Activated naive CD8-positive, alpha-beta T cell treated with anti-CD3 and anti-CD28 coated beads, Interleukin-2, amount 50 U/mL, for 24 hours (primary cell): Measurements from ENCODE around the gene EIF2B2.
A peak's percentile ranks its signal among the peaks of the same experiment; 100 is the strongest.

Experiments used
- ATAC-seq: fragments of 150-1000 bp; cut with Tn5 transposase; one replicate; pipeline ENCODE4 v1.10.0; 2021
- DNase-seq: peaks from one replicate; pipeline ENCODE4 v3.0.0; 2021
- H3K27ac Mint-ChIP-seq: one replicate; pipeline ENCODE4 v1.8.0; 2021; ENCODE audit warnings: mild to moderate bottlenecking, mixed read lengths
- H3K27me3 Mint-ChIP-seq: one replicate; pipeline ENCODE4 v1.8.0; 2021; ENCODE audit warnings: mixed read lengths
- H3K36me3 Mint-ChIP-seq: one replicate; pipeline ENCODE4 v1.8.0; 2021; ENCODE audit warnings: low read depth, mixed read lengths
- H3K4me1 Mint-ChIP-seq: one replicate; pipeline ENCODE4 v1.8.0; 2021; ENCODE audit warnings: mixed read lengths
- H3K4me3 Mint-ChIP-seq: one replicate; pipeline ENCODE4 v1.8.0; 2021; ENCODE audit warnings: mild to moderate bottlenecking, moderate library complexity, mixed read lengths
- H3K9me3 Mint-ChIP-seq: one replicate; pipeline ENCODE4 v1.8.0; 2021; ENCODE audit warnings: mixed read lengths

Gene EIF2B2

DNA sequence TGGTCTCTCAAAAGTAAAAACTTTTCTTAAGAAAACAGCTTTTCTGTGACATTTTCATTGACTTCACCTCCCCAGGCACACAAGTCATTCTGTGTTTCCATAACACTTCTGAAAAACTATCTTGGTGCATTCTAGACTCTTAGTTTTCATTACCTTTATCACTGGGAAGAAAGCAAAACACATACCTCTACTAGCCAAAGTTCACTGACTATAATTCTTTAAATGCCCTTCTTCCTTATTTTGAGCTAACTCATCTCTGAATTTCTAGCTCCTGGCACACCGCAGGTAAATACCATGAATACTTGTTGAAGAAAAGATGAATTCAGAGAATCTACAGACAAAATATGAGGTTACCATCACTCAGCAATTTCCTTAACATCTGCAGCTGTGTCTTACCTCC, 27.4 kb downstream of the EIF2B2 start:
- no peaks in the 10 kb centered on the region for H3K27me3 Mint-ChIP-seq
- H3K4me1 Mint-ChIP-seq, result no peaks in the 10 kb centered on the region
- H3K4me3 Mint-ChIP-seq, result no peak overlapping the region
- DNase-seq, result no peak
- no peaks in the 10 kb centered on the region for H3K9me3 Mint-ChIP-seq
- H3K27ac Mint-ChIP-seq, result no peak overlapping the region
- H3K36me3 Mint-ChIP-seq, result peaks cover 31% of the 10 kb centered on the region
- no peak for ATAC-seq

DNA sequence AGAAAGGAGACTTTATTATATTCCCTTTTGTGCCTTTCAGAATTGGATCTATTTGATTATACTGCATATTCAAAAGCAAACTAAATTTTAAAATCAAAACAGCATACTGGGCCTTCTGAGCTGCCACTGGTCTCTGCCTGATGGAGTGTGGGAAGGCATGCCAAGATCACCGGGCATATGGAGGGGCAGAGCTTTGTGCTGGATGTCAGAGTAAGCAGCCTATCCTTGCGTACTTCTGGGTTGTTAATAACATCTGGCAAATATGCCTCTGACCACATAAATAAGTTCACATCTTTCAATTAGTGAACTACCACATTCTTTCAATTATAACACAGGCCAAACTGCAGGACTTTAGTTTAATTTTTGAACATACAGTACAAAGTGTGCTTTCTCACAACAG, 30.2 kb downstream of the EIF2B2 start:
- Mint-ChIP-seq H3K4me3 (no peak overlapping the region), H3K27me3 (no peaks in the 10 kb centered on the region), H3K4me1 (no peaks in the 10 kb centered on the region), H3K9me3 (no peaks in the 10 kb centered on the region), H3K27ac (no peak overlapping the region), H3K36me3 (peaks cover 40% of the 10 kb centered on the region)
- DNase-seq (no peak), ATAC-seq (no peak)

DNA sequence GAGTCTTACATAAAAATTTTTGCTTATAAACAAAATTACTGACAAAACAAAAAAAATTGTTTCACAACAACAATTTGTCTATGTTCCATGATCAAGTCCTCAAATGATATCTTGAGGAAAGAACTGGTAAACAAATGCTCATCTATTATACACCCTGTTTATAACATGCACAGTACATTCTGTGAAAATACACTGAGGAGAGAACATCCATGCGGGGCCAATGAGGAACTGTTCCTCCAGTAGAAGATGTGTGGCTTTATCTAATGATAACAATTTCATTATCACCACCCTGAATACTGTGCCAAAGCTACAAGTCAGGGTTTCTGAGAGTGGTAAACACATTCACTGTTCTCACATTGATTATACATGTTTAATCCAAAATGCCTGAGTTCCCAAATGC, 37.8 kb downstream of the EIF2B2 start:
- Mint-ChIP-seq H3K4me3 (no peak overlapping the region), H3K4me1 (peaks cover 13% of the 10 kb centered on the region), H3K27me3 (no peaks in the 10 kb centered on the region), H3K27ac (no peak overlapping the region), H3K9me3 (no peaks in the 10 kb centered on the region), H3K36me3 (peaks cover 36% of the 10 kb centered on the region)
- ATAC-seq (no peak), DNase-seq (no peak)

DNA sequence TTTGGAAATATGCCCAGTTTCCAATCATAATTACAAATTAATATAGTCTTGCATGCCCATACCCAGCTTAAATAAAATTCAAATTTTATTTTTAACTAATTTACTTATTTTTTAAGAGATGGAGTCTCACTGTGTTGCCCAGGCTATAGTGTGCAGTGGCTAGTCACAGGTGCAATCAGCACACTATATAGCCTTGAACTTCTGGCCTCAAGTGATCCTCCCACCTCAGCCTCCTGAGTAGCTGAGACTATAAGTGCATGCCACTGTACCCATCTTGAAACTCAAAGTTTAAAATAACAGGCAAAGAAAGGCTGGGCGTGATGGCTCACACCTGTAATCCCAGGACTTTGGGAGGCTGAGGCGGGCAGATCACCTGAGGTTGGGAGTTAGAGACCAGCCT, 38.2 kb downstream of the EIF2B2 start:
- ATAC-seq (no peak), DNase-seq (no peak)
- peaks cover 16% of the 10 kb centered on the region for H3K4me1 Mint-ChIP-seq
- H3K36me3 Mint-ChIP-seq, result peaks cover 35% of the 10 kb centered on the region
- no peaks in the 10 kb centered on the region for H3K27me3 Mint-ChIP-seq
- no peaks in the 10 kb centered on the region for H3K9me3 Mint-ChIP-seq
- H3K27ac Mint-ChIP-seq, result no peak overlapping the region
- H3K4me3 Mint-ChIP-seq, result no peak overlapping the region

DNA sequence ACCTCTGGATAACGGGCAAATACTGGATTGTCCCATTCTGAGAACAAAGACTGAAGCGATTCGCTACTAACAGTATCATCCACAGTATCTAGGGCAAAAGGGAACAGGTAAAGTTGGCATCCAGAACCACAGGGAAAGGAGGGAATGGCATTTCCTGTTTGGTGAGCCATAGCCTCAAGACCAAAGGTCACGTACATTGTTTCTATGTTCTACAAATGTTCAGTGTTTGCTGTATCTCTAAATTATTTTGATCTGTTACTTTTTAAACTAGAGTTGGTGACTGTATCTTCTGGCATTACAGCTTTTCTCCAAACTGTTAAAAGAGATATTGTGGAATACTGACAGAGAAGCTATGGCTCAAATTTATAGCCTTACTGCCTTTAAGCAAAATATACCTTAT, 38.9 kb downstream of the EIF2B2 start:
- no peak for ATAC-seq
- no peaks in the 10 kb centered on the region for H3K27me3 Mint-ChIP-seq
- no peak overlapping the region for H3K27ac Mint-ChIP-seq
- DNase-seq, result no peak
- peaks cover 22% of the 10 kb centered on the region for H3K4me1 Mint-ChIP-seq
- H3K36me3 Mint-ChIP-seq, result peaks cover 37% of the 10 kb centered on the region
- H3K4me3 Mint-ChIP-seq, result no peak overlapping the region
- no peaks in the 10 kb centered on the region for H3K9me3 Mint-ChIP-seq

DNA sequence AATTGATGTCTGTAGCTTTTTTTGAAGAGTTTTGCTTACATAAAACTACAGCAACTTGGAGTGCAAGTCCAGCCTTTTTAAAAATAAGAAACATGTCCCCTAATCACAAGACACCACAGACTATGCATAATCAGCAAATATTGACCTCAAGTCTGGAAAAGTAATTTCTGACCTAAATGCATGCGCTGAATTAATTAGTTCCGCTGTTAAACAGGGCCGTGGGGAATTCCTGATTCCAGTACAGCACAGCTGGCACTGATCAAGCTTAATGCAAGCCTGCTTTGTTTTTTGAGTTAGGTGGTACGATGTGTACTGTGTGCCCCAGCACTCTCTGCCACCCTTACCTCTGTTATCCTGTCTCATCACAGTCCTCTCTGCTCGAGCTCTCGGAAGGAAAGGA, 39.3 kb downstream of the EIF2B2 start:
- Mint-ChIP-seq H3K27ac (no peak overlapping the region), H3K36me3 (peaks cover 37% of the 10 kb centered on the region), H3K9me3 (no peaks in the 10 kb centered on the region), H3K27me3 (no peaks in the 10 kb centered on the region), H3K4me1 (peaks cover 26% of the 10 kb centered on the region), H3K4me3 (no peak overlapping the region)
- no peak for DNase-seq
- ATAC-seq, result no peak

DNA sequence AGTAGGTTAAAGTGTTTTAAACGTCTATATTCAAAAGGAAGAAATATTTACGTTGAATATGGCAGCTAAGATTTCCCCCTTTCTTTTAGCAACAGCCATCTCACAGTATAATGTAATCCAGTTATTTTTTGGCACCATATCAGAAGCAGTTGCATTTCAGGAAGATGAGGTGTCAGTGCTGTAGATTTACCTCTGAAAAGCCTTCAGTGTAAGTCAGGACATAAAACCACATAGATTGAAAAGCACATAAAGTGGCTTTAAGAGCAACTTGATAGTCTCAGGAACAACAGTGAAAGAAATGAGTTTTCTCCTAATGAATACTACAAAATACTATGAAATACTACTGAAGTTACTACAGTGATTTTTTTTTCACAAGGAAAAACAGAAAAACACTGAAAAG, 41.6 kb downstream of the EIF2B2 start:
- H3K9me3 Mint-ChIP-seq, result no peaks in the 10 kb centered on the region
- peaks cover 42% of the 10 kb centered on the region for H3K36me3 Mint-ChIP-seq
- ATAC-seq (no peak), DNase-seq (no peak)
- no peak overlapping the region for H3K4me3 Mint-ChIP-seq
- H3K27ac Mint-ChIP-seq, result no peak overlapping the region
- H3K27me3 Mint-ChIP-seq, result no peaks in the 10 kb centered on the region
- peaks cover 38% of the 10 kb centered on the region for H3K4me1 Mint-ChIP-seq

DNA sequence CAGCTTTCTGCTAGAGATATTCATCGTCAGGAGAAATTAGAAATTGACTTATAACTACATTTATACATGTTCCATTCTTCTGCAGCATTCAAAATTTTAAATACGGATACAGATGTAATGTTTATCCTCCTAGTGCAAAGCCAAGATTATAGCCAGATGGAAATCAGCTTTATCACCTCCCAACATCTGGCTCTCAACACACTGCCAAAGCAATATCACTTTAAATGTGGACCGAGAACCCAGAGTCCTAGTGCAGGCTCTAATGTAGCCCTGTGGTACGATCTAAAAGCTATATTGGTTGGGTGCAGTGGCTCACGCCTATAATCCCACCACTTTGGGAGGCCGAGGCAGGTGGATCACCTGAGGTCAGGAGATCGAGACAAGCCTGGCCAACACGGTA, 42.0 kb downstream of the EIF2B2 start:
- DNase-seq (no peak), ATAC-seq (no peak)
- Mint-ChIP-seq H3K4me3 (no peak overlapping the region), H3K27ac (no peak overlapping the region), H3K27me3 (no peaks in the 10 kb centered on the region), H3K9me3 (no peaks in the 10 kb centered on the region), H3K4me1 (peaks cover 43% of the 10 kb centered on the region), H3K36me3 (peaks cover 47% of the 10 kb centered on the region)

DNA sequence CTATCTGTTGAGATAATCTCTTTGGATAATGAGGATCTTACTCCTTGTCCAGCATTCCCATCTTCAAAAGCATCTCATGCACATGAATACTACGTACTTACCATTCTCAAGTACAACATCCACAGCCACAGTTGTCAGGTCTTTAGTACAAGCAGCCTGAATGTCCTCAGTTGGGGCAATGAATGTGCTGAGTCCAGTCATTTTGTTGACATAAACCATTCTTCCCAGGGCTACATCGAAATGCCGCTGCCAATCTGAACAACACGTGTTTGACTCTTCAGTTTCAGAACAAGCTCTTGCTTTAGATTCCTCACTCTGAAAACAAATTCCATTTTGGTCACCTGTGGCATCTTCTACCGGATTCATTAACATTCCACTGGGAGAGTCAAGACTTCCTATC, 43.6 kb downstream of the EIF2B2 start:
- H3K27me3 Mint-ChIP-seq, result peaks cover under 1% of the 10 kb centered on the region
- H3K4me1 Mint-ChIP-seq, result peaks cover 54% of the 10 kb centered on the region
- no peak overlapping the region for H3K27ac Mint-ChIP-seq
- DNase-seq, result no peak
- ATAC-seq, result no peak
- no peaks in the 10 kb centered on the region for H3K9me3 Mint-ChIP-seq
- H3K4me3 Mint-ChIP-seq, result no peak overlapping the region
- H3K36me3 Mint-ChIP-seq, result peaks cover 45% of the 10 kb centered on the region

DNA sequence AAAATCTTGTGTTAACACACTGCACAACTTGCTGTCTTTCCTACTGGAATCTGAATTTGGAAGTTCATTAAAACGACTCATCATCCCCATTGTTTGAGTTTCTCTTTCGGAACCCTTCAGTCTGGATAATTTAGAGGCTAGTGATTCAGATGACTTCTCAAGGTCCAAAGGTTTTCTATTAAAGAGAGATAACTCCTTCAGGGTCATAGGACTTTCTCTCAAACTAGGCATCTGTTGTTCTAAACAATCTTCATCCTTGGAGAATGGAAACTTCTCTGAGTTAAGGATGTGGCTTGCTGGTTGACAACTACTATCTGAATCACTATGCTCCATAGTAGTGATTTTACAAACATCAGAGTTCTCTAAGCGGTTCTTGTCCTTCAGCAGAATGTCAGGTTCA, 44.2 kb downstream of the EIF2B2 start:
- DNase-seq (no peak), ATAC-seq (peak; percentile 72)
- Mint-ChIP-seq H3K4me3 (no peak overlapping the region), H3K27me3 (peaks cover 4% of the 10 kb centered on the region), H3K27ac (no peak overlapping the region), H3K9me3 (no peaks in the 10 kb centered on the region), H3K4me1 (peaks cover 58% of the 10 kb centered on the region), H3K36me3 (peaks cover 47% of the 10 kb centered on the region)

DNA sequence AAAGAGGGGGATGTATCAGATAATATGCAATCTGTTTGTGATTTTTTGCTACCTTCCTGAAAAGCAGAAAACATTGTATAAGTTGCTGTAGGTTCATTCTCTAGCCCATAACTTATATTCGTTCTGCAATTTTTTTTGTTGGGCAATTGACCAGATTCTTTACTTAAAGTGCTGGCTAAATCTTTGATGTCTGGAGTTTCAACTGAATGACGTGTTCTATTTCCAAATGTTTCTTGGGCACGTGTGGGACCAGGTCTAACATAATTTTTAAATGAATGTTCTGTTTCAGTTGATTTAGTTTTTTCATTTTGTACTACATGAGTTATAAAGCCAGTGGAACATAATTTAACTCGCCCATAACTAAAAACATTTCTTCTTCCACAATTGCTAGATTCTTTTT, 44.8 kb downstream of the EIF2B2 start:
- no peak overlapping the region for H3K4me3 Mint-ChIP-seq
- no peak for DNase-seq
- H3K4me1 Mint-ChIP-seq, result peaks cover 58% of the 10 kb centered on the region
- H3K27me3 Mint-ChIP-seq, result peaks cover 4% of the 10 kb centered on the region
- H3K36me3 Mint-ChIP-seq, result peaks cover 42% of the 10 kb centered on the region
- no peak for ATAC-seq
- H3K9me3 Mint-ChIP-seq, result no peaks in the 10 kb centered on the region
- no peak overlapping the region for H3K27ac Mint-ChIP-seq

DNA sequence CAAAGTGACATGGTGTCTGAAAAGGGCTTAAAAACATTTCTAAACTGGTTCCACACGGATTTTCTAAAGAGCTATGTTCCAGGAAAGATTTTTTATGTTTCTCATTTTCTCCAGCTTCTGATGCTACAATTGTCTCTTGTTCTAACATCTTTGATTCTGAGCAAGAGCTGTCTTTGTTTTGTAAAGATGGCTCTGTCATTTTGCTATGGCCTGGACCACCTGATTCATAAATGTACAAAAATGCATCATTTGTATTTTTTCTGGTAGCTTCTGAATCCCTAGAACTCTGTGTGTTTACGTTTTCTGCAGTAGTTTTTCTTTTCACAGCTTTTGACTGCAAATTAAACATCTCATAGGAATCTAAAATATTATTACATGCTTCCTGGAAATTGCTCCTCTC, 45.4 kb downstream of the EIF2B2 start:
- H3K27me3 Mint-ChIP-seq, result peaks cover 4% of the 10 kb centered on the region
- ATAC-seq (no peak), DNase-seq (no peak)
- H3K9me3 Mint-ChIP-seq, result no peaks in the 10 kb centered on the region
- H3K36me3 Mint-ChIP-seq, result peaks cover 43% of the 10 kb centered on the region
- peaks cover 64% of the 10 kb centered on the region for H3K4me1 Mint-ChIP-seq
- no peak overlapping the region for H3K4me3 Mint-ChIP-seq
- no peak overlapping the region for H3K27ac Mint-ChIP-seq

DNA sequence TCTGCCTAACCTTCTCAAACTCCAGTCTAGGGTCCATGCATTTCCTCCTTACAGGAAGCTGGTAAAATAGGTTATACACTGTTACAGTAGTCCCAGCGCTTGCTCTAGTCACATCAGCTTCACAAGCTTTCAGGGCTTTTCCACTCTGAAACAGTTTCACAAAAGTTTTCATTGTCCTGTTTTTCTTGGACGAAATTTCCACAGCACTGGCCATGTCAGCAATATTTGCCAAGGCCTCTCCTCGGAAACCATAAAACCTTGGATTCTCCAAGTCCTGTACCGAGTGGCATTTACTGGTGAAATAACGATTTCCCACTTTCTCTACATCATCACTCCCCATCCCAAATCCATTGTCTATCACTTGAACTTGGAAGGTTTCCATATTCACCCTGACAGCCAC, 46.4 kb downstream of the EIF2B2 start:
- ATAC-seq (no peak), DNase-seq (no peak)
- H3K4me3 Mint-ChIP-seq, result no peak overlapping the region
- peaks cover 48% of the 10 kb centered on the region for H3K36me3 Mint-ChIP-seq
- no peak overlapping the region for H3K27ac Mint-ChIP-seq
- H3K9me3 Mint-ChIP-seq, result no peaks in the 10 kb centered on the region
- peaks cover 66% of the 10 kb centered on the region for H3K4me1 Mint-ChIP-seq
- H3K27me3 Mint-ChIP-seq, result peaks cover 4% of the 10 kb centered on the region

DNA sequence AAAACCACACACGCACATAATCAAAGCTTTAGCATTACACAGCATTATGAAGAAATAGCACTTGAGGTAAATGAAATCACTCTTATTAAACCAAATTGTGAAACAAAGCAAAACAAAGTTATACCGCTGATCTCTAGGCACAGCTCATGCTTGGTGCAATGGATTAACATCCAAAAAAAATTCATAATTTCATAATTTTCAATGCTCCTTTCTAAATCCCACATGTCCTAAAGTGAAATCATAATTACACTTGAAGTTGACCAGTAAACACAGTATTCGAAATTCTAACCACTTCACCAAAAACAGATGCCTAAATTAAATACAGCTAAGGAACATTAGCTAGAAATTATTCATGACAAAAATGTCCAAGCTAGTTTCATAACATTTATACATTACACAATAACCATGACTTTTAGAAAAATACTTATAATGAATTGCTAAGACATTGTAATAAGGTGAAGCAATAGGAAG, 47.0 kb downstream of the EIF2B2 start:
- Mint-ChIP-seq H3K9me3 (no peaks in the 10 kb centered on the region), H3K36me3 (peaks cover 50% of the 10 kb centered on the region), H3K27ac (peak overlapping the region; percentile 36), H3K4me1 (peaks cover 61% of the 10 kb centered on the region), H3K27me3 (peaks cover 4% of the 10 kb centered on the region), H3K4me3 (peak overlapping the region; percentile 87)
- no peak for ATAC-seq
- DNase-seq, result no peak

DNA sequence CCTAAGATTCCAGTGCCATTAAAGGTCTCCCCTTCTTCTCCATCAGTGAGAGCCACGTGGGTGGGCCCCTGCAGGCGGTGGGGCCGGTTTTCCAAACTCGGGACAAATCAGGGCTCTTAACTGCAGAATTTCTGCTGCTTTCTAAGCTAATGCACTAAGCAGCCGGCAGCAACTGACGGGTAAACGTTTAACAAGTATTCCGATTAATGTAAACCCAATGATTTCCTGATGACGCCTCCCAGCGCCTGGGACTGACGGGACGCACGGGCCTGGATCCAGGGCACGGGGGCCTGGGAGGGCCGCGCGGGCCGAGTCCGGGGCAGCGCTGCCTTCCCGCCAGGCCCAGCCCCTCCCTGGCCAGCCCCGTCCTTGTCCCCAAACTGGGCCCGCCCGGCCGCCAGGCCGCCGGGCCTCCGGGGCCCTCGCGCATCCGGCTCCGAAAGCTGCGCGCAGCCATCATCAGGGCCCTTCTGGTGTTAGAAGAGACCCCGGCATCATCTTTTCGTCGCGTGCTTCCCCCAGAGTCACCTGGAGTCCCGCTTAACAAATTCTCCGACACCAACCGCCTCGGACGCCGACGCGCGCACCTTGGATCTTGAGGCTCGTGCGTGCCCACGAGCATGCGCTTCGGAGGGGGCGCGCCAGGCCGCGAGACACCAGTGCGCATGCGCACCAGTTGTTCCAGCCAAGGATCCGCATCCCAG, 48.3 kb downstream of the EIF2B2 start, which contains the start of gene MLH3:
TSS of gene MLH3 (minus strand) at position 616 of the 704 bp plus-strand sequence. CDS start 1,812 bp downstream, outside the sequence.
- no peaks in the 10 kb centered on the region for H3K9me3 Mint-ChIP-seq
- H3K36me3 Mint-ChIP-seq, result peaks cover 56% of the 10 kb centered on the region
- peak within 1 kb of the TSS; percentile 87 for H3K4me3 Mint-ChIP-seq
- H3K4me1 Mint-ChIP-seq, result peaks cover 53% of the 10 kb centered on the region
- H3K27ac Mint-ChIP-seq, result peak within 1 kb of the TSS; percentile 93
- peaks cover 4% of the 10 kb centered on the region for H3K27me3 Mint-ChIP-seq
- peak; percentile 82 for DNase-seq
- ATAC-seq, result peak; percentile 64

DNA sequence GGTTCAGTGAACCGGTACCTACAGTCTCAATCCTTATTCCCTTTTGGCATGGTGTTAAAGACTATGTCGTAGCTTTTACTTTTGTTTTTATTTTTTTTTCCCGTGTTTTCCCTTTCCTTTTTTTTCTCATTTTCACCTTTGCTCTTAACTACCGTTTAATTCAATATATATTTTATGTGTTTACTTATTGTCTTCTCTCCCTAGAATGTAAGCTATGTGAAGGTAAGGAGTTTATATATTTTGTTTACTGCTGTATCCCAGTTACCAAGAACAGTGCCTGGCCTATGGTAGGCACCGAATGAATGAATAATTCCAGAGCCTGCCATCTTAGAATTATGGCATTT, 48.8 kb downstream of the EIF2B2 start:
- DNase-seq (no peak), ATAC-seq (no peak)
- Mint-ChIP-seq H3K27me3 (peaks cover 4% of the 10 kb centered on the region), H3K9me3 (no peaks in the 10 kb centered on the region), H3K36me3 (peaks cover 56% of the 10 kb centered on the region), H3K4me1 (peaks cover 50% of the 10 kb centered on the region), H3K4me3 (peak overlapping the region; percentile 87), H3K27ac (peak overlapping the region; percentile 93)
